Endothelial cell of umbilical vein (primary cell): ENCODE data around the gene CCDC34. TPM values are rescaled to one million over a fixed set of nuclear protein-coding genes. Genes with fewer than 3 reads are reported as not detected.

ENCODE experiments used
- BruUV-seq: library from RNA; stranded (reverse); fragments of 400-500 nt; replicated peaks from 2 replicates; lab custom pipeline; 2021; lab: Mats Ljungman, UMichigan
- CTCF ChIA-PET: fragments of 300-600, 350-600 bp; sonication (Branson Sonifier 250); formaldehyde crosslinking; loops from one replicate; lab custom pipeline; 2021; ENCODE audit warnings: antibody characterized with exemption, inconsistent platforms; lab: Charles Lee
- POLR2A ChIA-PET: fragments of 300-600, 350-600 bp; sonication (Branson Sonifier 250); formaldehyde crosslinking; loops from one replicate; lab custom pipeline; 2021; ENCODE audit warnings: antibody characterized with exemption, inconsistent platforms; lab: Charles Lee
- DNase-seq: peaks from one replicate; pipeline ENCODE4 v3.0.0-alpha.2; 2011; ENCODE audit warnings: low read depth, low spot score
- FAIRE-seq: peaks from 2 replicates; lab custom pipeline; 2011; peaks lifted over from hg19 to GRCh38; lab: Jason Lieb, UNC
- H2AFZ ChIP-seq: 2 replicates; pipeline ENCODE4 v1.6.0; 2012; ENCODE audit warnings: low read depth, low read length, control low read depth, inconsistent platforms
- H3K27ac ChIP-seq: 2 replicates; pipeline ENCODE4 v1.5.1; 2011; ENCODE audit warnings: low read depth, mild to moderate bottlenecking, control low read depth, low read length, moderate library complexity; ENCODE audit not compliant: insufficient read depth
- H3K27me3 ChIP-seq, 2 experiments: 2 replicates each; pipeline versions ENCODE4 v1.6.0 to v1.6.1; 2011; ENCODE audit warnings: low read length in 2 of 2, mixed read lengths in 1 of 2; ENCODE audit not compliant: control insufficient read depth in 2 of 2, insufficient read depth in 2 of 2
- H3K36me3 ChIP-seq, 2 experiments: 2 replicates in 1 of 2; 3 replicates in 1 of 2; pipeline ENCODE4 v1.5.1; 2011; ENCODE audit warnings: low read length in 2 of 2, mild to moderate bottlenecking in 1 of 2, moderate library complexity in 1 of 2; ENCODE audit not compliant: control insufficient read depth in 2 of 2, insufficient read depth in 2 of 2; ENCODE audit errors: extremely low read depth in 1 of 2
- H3K4me1 ChIP-seq: 3 replicates; pipeline ENCODE4 v1.5.1; 2011; ENCODE audit warnings: mild to moderate bottlenecking, low read length; ENCODE audit not compliant: control insufficient read depth, insufficient read depth; ENCODE audit errors: extremely low read depth
- H3K4me2 ChIP-seq: 2 replicates; pipeline ENCODE4 v1.6.1; 2011; ENCODE audit warnings: low read length, control low read depth, mixed read lengths; ENCODE audit not compliant: insufficient read depth
- H3K4me3 ChIP-seq, 3 experiments: fragments of 200-600 bp in 1 of 3; sonication (generic), shearing (Covaris generic) in 1 of 3; replicated peaks in 1 of 3; 2 replicates each; pipeline ENCODE4 v1.5.1; 2011 to 2016; ENCODE audit warnings: control low read depth in 3 of 3, low read length in 3 of 3, mild to moderate bottlenecking in 2 of 3, inconsistent platforms in 1 of 3, low read depth in 1 of 3, moderate library complexity in 1 of 3; ENCODE audit not compliant: insufficient read depth in 1 of 3
- H3K79me2 ChIP-seq: 2 replicates; pipeline ENCODE4 v1.6.0; 2012; ENCODE audit warnings: low read length, inconsistent platforms; ENCODE audit not compliant: control insufficient read depth, insufficient read depth
- H3K9ac ChIP-seq: replicated peaks from 2 replicates; pipeline ENCODE3; 2011; ENCODE audit warnings: low read length, control low read depth; ENCODE audit not compliant: insufficient read depth; ENCODE audit errors: extremely low read depth
- H3K9me1 ChIP-seq: replicated peaks from 3 replicates; pipeline ENCODE4 v1.6.0; 2011; ENCODE audit warnings: mild to moderate bottlenecking, low read length; ENCODE audit not compliant: control insufficient read depth, insufficient read depth; ENCODE audit errors: extremely low read depth
- H3K9me3 ChIP-seq: replicated peaks from 2 replicates; pipeline ENCODE4 v1.5.1; 2012; ENCODE audit warnings: low read length, inconsistent platforms; ENCODE audit not compliant: control insufficient read depth, insufficient read depth
- H4K20me1 ChIP-seq: replicated peaks from 2 replicates; pipeline ENCODE3; 2011; ENCODE audit warnings: mild to moderate bottlenecking, low read length; ENCODE audit not compliant: control insufficient read depth, insufficient read depth; ENCODE audit errors: extremely low read depth
- CTCF ChIP-seq, 2 donors: IDR thresholded peaks; 1 replicate in 1 of 2; 2 replicates in 1 of 2; pipeline ENCODE4 v1.5.1; 2011; ENCODE audit warnings: low read length in 2 of 2, mild to moderate bottlenecking in 2 of 2, moderate library complexity in 2 of 2, control low read depth in 1 of 2, inconsistent platforms in 1 of 2, low read depth in 1 of 2; ENCODE audit not compliant: insufficient read depth in 1 of 2; ENCODE audit errors: extremely low read depth in 1 of 2
- EZH2 ChIP-seq: IDR thresholded peaks from 2 replicates; pipeline ENCODE4 v1.6.1; 2012; ENCODE audit warnings: borderline replicate concordance, low read depth, mild to moderate bottlenecking, moderate library complexity, low read length, inconsistent platforms; ENCODE audit not compliant: severe bottlenecking
- FOS ChIP-seq: IDR thresholded peaks from 2 replicates; pipeline ENCODE4 v1.6.1; 2011; ENCODE audit warnings: mild to moderate bottlenecking, low read length, moderate library complexity, borderline replicate concordance; ENCODE audit not compliant: insufficient read depth
- GATA2 ChIP-seq: IDR thresholded peaks from 2 replicates; pipeline ENCODE4 v1.7.0; 2011; ENCODE audit warnings: low read depth, mild to moderate bottlenecking, moderate library complexity, mixed read lengths, low read length; ENCODE audit not compliant: insufficient read length, insufficient read depth
- JUN ChIP-seq: IDR thresholded peaks from 2 replicates; pipeline ENCODE4 v1.6.1; 2011; ENCODE audit warnings: borderline replicate concordance, low read depth; ENCODE audit not compliant: insufficient read length, insufficient read depth
- MAX ChIP-seq: IDR thresholded peaks from 2 replicates; pipeline ENCODE4 v1.6.1; 2011; ENCODE audit not compliant: insufficient read depth, insufficient read length
- MYC ChIP-seq: IDR thresholded peaks from one replicate; pipeline ENCODE4 v1.6.1; 2011; ENCODE audit warnings: mild to moderate bottlenecking, low read depth, low read length
- POLR2A ChIP-seq: IDR thresholded peaks from 2 replicates; pipeline ENCODE4 v1.6.1; 2012; ENCODE audit warnings: low read depth, mild to moderate bottlenecking, control low read depth, low read length
- POLR2AphosphoS5 ChIP-seq: IDR thresholded peaks from 2 replicates; pipeline ENCODE4 v1.6.1; 2012; ENCODE audit warnings: low read depth, mild to moderate bottlenecking, control low read depth, low read length, moderate library complexity; ENCODE audit not compliant: insufficient read depth
- dilution Hi-C: fragments of 300-500 bp; cut with MboI; formaldehyde crosslinking; loops from one replicate; pipeline ENCODE4 v1.15.0; 2019; ENCODE audit warnings: low sequenced_read_pairs; ENCODE audit not compliant: extremely low pct_ligation_motif_present
- intact Hi-C: fragments of 100-400 bp; cut with micrococcal nuclease; formaldehyde crosslinking; loops from one replicate; pipeline ENCODE4 v1.10.0; 2022
- polyA plus RNA-seq, 4 experiments: library from polyadenylated mRNA; depleted of rRNA in 3 of 4; stranded (reverse) in 3 of 4; unstranded in 1 of 4; fragments of >200 nt; gene quantifications; 2 replicates each; pipeline versions ENCODE4 v1.2.1 to v1.2.3, GENCODE V29; 2011 to 2012; ENCODE audit warnings: missing spikeins in 1 of 4
- total RNA-seq: library from RNA; stranded (reverse); gene quantifications from 2 replicates; pipeline ENCODE4 v1.2.3, GENCODE V29; 2021

The CCDC34 gene
- total and polyA plus RNA-seq, 2 donors (not counting 3 experiments of a cell fraction or from before 2014, with no cell fraction given), result 2.3 to 11.4 TPM

- Histone ChIP-seq H3K79me2 (no peaks in the 10 kb centered on the region), H3K4me3 (no peak overlapping the region), H3K9me1 (no peaks in the 10 kb centered on the region), H2AFZ (no peak overlapping the region), H3K9me3 (no peaks in the 10 kb centered on the region), H3K27me3 (no peaks in the 10 kb centered on the region), H3K4me1 (peaks cover 6% of the 10 kb centered on the region), H3K36me3 (no peaks in the 10 kb centered on the region), H3K27ac (no peak overlapping the region), H4K20me1 (no peaks in the 10 kb centered on the region), H3K4me2 (no peak overlapping the region), H3K9ac (no peak overlapping the region)
- CTCF ChIA-PET, result interaction anchor here (1.3 to 2.8 kb wide), 5 partner anchors 12 to 102 kb away, joined by 3 to 10 read pairs (median 7); no protein-coding TSS in a partner anchor
- BruUV-seq, result no TSS peak
- no peak for TF ChIP-seq MYC
- TF ChIP-seq JUN, result no peak
- TF ChIP-seq CTCF (IDR thresholded peaks at IDR 0.05; ENCODE audit: extremely low read depth in 1 of 2, insufficient read depth in 1 of 2, low read depth in 1 of 2, low read length in 2 of 2), result no peak
- no peak for TF ChIP-seq POLR2AphosphoS5
- no peak for TF ChIP-seq MAX
- no peak for TF ChIP-seq FOS
- TF ChIP-seq EZH2, result no peak
- no peak for TF ChIP-seq POLR2A
- no peak for TF ChIP-seq GATA2
- intact Hi-C loops, result no loop called here
- POLR2A ChIA-PET, result no interaction called here
- dilution Hi-C loops, result no loop called here
- FAIRE-seq, result no peak
- DNase-seq, result no peak
These were observed 20.6 kb upstream of the CCDC34 start for GRCh38 chr11:27383645-27384044.
